ENCODE results near the gene TENM3. TPM values are rescaled to one million over a fixed set of nuclear protein-coding genes. Genes with fewer than 3 reads are reported as not detected.

TENM3 gene
- total RNA-seq, 2 experiments from 2014 or later = not detected

GRCh38 chr4:182683661-182684060, 440.5 kb downstream of the TENM3 start:
- no peak for DNase-seq
- no peak overlapping the region for H3K27ac ChIP-seq (ENCODE audit: low read depth in 1 of 2, low read length in 2 of 2)
- H3K4me3 Mint-ChIP-seq = no peak overlapping the region
- no peaks in the 10 kb centered on the region for H3K4me1 Mint-ChIP-seq (ENCODE audit: low read depth)
- intact Hi-C loops (cut with DNase I, micrococcal nuclease) = no loop called here
- no peaks in the 10 kb centered on the region for H3K36me3 ChIP-seq (ENCODE audit: insufficient read depth, low read length)
- peaks cover 0 to 3% of the 10 kb centered on the region in 2 experiments for H3K27me3 ChIP-seq (ENCODE audit: control insufficient read depth in 1 of 2, insufficient read depth in 2 of 2, low read length in 2 of 2)
- ChIA-PET POLR2A (no interaction called here), CTCF (no interaction called here)
- no peaks in the 10 kb centered on the region for H3K36me3 Mint-ChIP-seq (ENCODE audit: low read depth)
- TF ChIP-seq CTCF (IDR thresholded peaks at IDR 0.05) = no peak
- H3K9me3 ChIP-seq (ENCODE audit: control insufficient read depth in 1 of 2, insufficient read depth in 1 of 2, low read length in 2 of 2) = no peaks in the 10 kb centered on the region
- ATAC-seq (ENCODE audit: poor library complexity) = no peak
- H3K27ac Mint-ChIP-seq = no peak overlapping the region
- H3K27me3 Mint-ChIP-seq = peaks cover 11% of the 10 kb centered on the region
- no peaks in the 10 kb centered on the region for H3K4me1 ChIP-seq (ENCODE audit: insufficient read depth, low read length)
- no peak overlapping the region for H3K4me3 ChIP-seq (ENCODE audit: low read length)
- H3K9me3 Mint-ChIP-seq = no peaks in the 10 kb centered on the region

- H3K27ac ChIP-seq (ENCODE audit: low read depth in 1 of 2, low read length in 2 of 2) = no peak overlapping the region
- no peaks in the 10 kb centered on the region for H3K36me3 Mint-ChIP-seq (ENCODE audit: low read depth)
- H3K4me3 Mint-ChIP-seq = no peak overlapping the region
- H3K27me3 Mint-ChIP-seq = peaks cover 16% of the 10 kb centered on the region
- intact Hi-C loops (cut with DNase I, micrococcal nuclease) = no loop called here
- H3K9me3 Mint-ChIP-seq = no peaks in the 10 kb centered on the region
- ChIA-PET POLR2A (no interaction called here), CTCF (no interaction called here)
- no peaks in the 10 kb centered on the region for H3K4me1 ChIP-seq (ENCODE audit: insufficient read depth, low read length)
- peaks cover 0 to 3% of the 10 kb centered on the region in 2 experiments for H3K27me3 ChIP-seq (ENCODE audit: control insufficient read depth in 1 of 2, insufficient read depth in 2 of 2, low read length in 2 of 2)
- no peak for TF ChIP-seq CTCF (IDR thresholded peaks at IDR 0.05)
- no peak overlapping the region for H3K27ac Mint-ChIP-seq
- no peak for ATAC-seq (ENCODE audit: poor library complexity)
- no peaks in the 10 kb centered on the region for H3K4me1 Mint-ChIP-seq (ENCODE audit: low read depth)
- H3K4me3 ChIP-seq (ENCODE audit: low read length) = no peak overlapping the region
- peaks cover 0 to 3% of the 10 kb centered on the region in 2 experiments for H3K9me3 ChIP-seq (ENCODE audit: control insufficient read depth in 1 of 2, insufficient read depth in 1 of 2, low read length in 2 of 2)
- DNase-seq = no peak
- H3K36me3 ChIP-seq (ENCODE audit: insufficient read depth, low read length) = no peaks in the 10 kb centered on the region
Measured at GRCh38 chr4:182684796-182685195, 441.6 kb downstream of the TENM3 start.

- Histone ChIP-seq H3K27me3 (ENCODE audit: control insufficient read depth in 1 of 2, insufficient read depth in 2 of 2, low read length in 2 of 2) (no peaks in the 10 kb centered on the region), H3K27ac (ENCODE audit: low read depth in 1 of 2, low read length in 2 of 2) (no peak overlapping the region), H3K4me3 (ENCODE audit: low read length) (no peak overlapping the region), H3K9me3 (ENCODE audit: control insufficient read depth in 1 of 2, insufficient read depth in 1 of 2, low read length in 2 of 2) (peaks cover 0 to 3% of the 10 kb centered on the region in 2 experiments), H3K4me1 (ENCODE audit: insufficient read depth, low read length) (no peaks in the 10 kb centered on the region), H3K36me3 (ENCODE audit: insufficient read depth, low read length) (no peaks in the 10 kb centered on the region)
- DNase-seq (no peak), ATAC-seq (ENCODE audit: poor library complexity) (no peak)
- no peak for TF ChIP-seq CTCF (IDR thresholded peaks at IDR 0.05)
- H3K4me1 Mint-ChIP-seq (ENCODE audit: low read depth) = no peaks in the 10 kb centered on the region
- POLR2A ChIA-PET = no interaction called here
- peaks cover 23% of the 10 kb centered on the region for H3K27me3 Mint-ChIP-seq
- CTCF ChIA-PET = no interaction called here
- H3K36me3 Mint-ChIP-seq (ENCODE audit: low read depth) = no peaks in the 10 kb centered on the region
- H3K9me3 Mint-ChIP-seq = no peaks in the 10 kb centered on the region
- intact Hi-C loops (cut with DNase I, micrococcal nuclease) = no loop called here
- no peak overlapping the region for H3K4me3 Mint-ChIP-seq
- H3K27ac Mint-ChIP-seq = no peak overlapping the region
Measured at GRCh38 chr4:182688081-182688480, 444.9 kb downstream of the TENM3 start.
